ENCODE data around the gene ANKAR. TPM values are rescaled to one million over a fixed set of nuclear protein-coding genes. Genes with fewer than 3 reads are reported as not detected.
"Not testable (repeated sequence)": the region's sequence is repeated elsewhere in the genome, so short reads cannot be mapped to it uniquely, and the experiment has no call there.

Gene ANKAR
- total RNA-seq, 1 experiment from 2014 or later, result 0.84 TPM

GRCh38 chr2:189709501-189710221, 35.2 kb downstream of the ANKAR start:
- no peak overlapping the region for H3K4me3 ChIP-seq (replicated peaks in 1 of 2; ENCODE audit: low read depth in 1 of 2, low read length in 2 of 2)
- intact Hi-C loops (cut with micrococcal nuclease), result no loop called here
- ChIA-PET POLR2A (no interaction called here), RAD21 (ENCODE audit: low non-redundant PET in 1 of 2, low total read pairs in 2 of 2, uncharacterized antibody in 2 of 2, unreplicated experiment in 2 of 2) (no interaction called here), CTCF (no interaction called here)
- H2AFZ ChIP-seq (ENCODE audit: low read depth, low read length, poor library complexity, severe bottlenecking), result no peak overlapping the region
- ATAC-seq (no peak), DNase-seq (ENCODE audit: low read depth, low spot score) (no peak)
- H3K4me1 ChIP-seq (ENCODE audit: control insufficient read depth in 1 of 2, insufficient read depth in 2 of 2, low read length in 2 of 2), result no peaks in the 10 kb centered on the region
- no peaks in the 10 kb centered on the region for H3K9me3 ChIP-seq (ENCODE audit: control insufficient read depth in 1 of 2, insufficient read depth in 1 of 2, low read depth in 1 of 2, low read length in 2 of 2)
- H3K9me2 ChIP-seq (ENCODE audit: insufficient read depth), result no peaks in the 10 kb centered on the region
- H3K27me3 ChIP-seq (ENCODE audit: insufficient read depth, low read length), result no peaks in the 10 kb centered on the region
- no peaks in the 10 kb centered on the region for H3K79me2 ChIP-seq (ENCODE audit: insufficient read depth, low read length)
- BruUV-seq (replicated peaks), result no TSS peak
- no peak overlapping the region for H3K27ac ChIP-seq (ENCODE audit: low read depth, low read length)
- H4K20me1 ChIP-seq (ENCODE audit: insufficient read depth), result no peaks in the 10 kb centered on the region
- no peak overlapping the region for H3K4me2 ChIP-seq (ENCODE audit: low read length)
- no peaks in the 10 kb centered on the region for H3K36me3 ChIP-seq (ENCODE audit: control insufficient read depth in 1 of 2, insufficient read depth in 2 of 2, low read length in 2 of 2)
- H3K9ac ChIP-seq (ENCODE audit: low read length), result no peak overlapping the region
- TF ChIP-seq ELF1 (IDR thresholded peaks at IDR 0.05; ENCODE audit: borderline replicate concordance, low read depth) (no peak), CBX3 (IDR thresholded peaks at IDR 0.05; ENCODE audit: low read depth) (no peak), SIN3A (IDR thresholded peaks at IDR 0.05; ENCODE audit: low read depth) (no peak), EGR1 (IDR thresholded peaks at IDR 0.05; ENCODE audit: low read depth) (no peak)

GRCh38 chr2:189717593-189717992, 43.1 kb downstream of the ANKAR start:
- H4K20me1 ChIP-seq (ENCODE audit: insufficient read depth); H3K9me2 ChIP-seq (ENCODE audit: insufficient read depth); RAD21 ChIA-PET (ENCODE audit: low non-redundant PET in 1 of 2, low total read pairs in 2 of 2, uncharacterized antibody in 2 of 2, unreplicated experiment in 2 of 2); POLR2A ChIA-PET; ATAC-seq; DNase-seq (ENCODE audit: low read depth, low spot score); intact Hi-C loops (cut with micrococcal nuclease); H2AFZ ChIP-seq (ENCODE audit: low read depth, low read length, poor library complexity, severe bottlenecking); H3K36me3 ChIP-seq (ENCODE audit: control insufficient read depth in 1 of 2, insufficient read depth in 2 of 2, low read length in 2 of 2); H3K4me2 ChIP-seq (ENCODE audit: low read length); H3K9ac ChIP-seq (ENCODE audit: low read length); H3K27ac ChIP-seq (ENCODE audit: low read depth, low read length); H3K9me3 ChIP-seq (ENCODE audit: control insufficient read depth in 1 of 2, insufficient read depth in 1 of 2, low read depth in 1 of 2, low read length in 2 of 2); CTCF ChIA-PET; H3K27me3 ChIP-seq (ENCODE audit: insufficient read depth, low read length); H3K4me3 ChIP-seq (replicated peaks in 1 of 2; ENCODE audit: low read depth in 1 of 2, low read length in 2 of 2); H3K79me2 ChIP-seq (ENCODE audit: insufficient read depth, low read length); H3K4me1 ChIP-seq (ENCODE audit: control insufficient read depth in 1 of 2, insufficient read depth in 2 of 2, low read length in 2 of 2); BruUV-seq (replicated peaks): not testable (repeated sequence)
